ENCODE data around the gene EML5. TPM values are rescaled to one million over a fixed set of nuclear protein-coding genes. Genes with fewer than 3 reads are reported as not detected.

The EML5 gene
- total RNA-seq, 1 experiment from 2014 or later, result 0.66 TPM

DNA sequence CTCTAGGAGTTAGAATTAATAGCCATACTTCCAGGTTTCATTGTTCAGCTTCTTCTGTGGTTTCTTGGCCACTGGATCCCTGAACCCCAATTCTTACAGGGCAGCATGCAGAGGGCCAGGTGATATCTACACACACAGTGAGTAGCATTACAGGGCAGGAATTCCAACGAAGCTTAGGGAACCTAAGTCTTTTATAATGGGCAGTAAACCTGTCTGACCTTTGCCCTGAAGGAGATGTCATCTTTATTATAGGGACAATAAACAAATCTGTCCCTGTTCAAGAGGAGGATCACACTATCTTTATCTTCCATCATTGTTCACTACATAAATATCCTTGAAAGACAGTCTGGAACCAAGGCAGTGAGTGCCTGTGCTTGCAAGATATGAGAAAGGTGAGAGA is 11.7 kb upstream of the EML5 start:
- TF ChIP-seq, protein P1, sequence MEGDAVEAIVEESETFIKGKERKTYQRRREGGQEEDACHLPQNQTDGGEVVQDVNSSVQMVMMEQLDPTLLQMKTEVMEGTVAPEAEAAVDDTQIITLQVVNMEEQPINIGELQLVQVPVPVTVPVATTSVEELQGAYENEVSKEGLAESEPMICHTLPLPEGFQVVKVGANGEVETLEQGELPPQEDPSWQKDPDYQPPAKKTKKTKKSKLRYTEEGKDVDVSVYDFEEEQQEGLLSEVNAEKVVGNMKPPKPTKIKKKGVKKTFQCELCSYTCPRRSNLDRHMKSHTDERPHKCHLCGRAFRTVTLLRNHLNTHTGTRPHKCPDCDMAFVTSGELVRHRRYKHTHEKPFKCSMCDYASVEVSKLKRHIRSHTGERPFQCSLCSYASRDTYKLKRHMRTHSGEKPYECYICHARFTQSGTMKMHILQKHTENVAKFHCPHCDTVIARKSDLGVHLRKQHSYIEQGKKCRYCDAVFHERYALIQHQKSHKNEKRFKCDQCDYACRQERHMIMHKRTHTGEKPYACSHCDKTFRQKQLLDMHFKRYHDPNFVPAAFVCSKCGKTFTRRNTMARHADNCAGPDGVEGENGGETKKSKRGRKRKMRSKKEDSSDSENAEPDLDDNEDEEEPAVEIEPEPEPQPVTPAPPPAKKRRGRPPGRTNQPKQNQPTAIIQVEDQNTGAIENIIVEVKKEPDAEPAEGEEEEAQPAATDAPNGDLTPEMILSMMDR (conservative IDR thresholded peaks at IDR 0.05; ENCODE audit: low read depth, low read length), result no peak
- no peak for TF ChIP-seq EZH2phosphoT487 (IDR thresholded peaks at IDR 0.05; ENCODE audit: borderline replicate concordance, low read length)
- TF ChIP-seq EZH2 (IDR thresholded peaks at IDR 0.05; ENCODE audit: low read length, unreplicated experiment), result no peak
- Histone ChIP-seq H3K4me2 (ENCODE audit: low read length) (no peak overlapping the region), H3K9ac (ENCODE audit: low read length) (no peak overlapping the region), H3K9me3 (ENCODE audit: low read length) (no peaks in the 10 kb centered on the region), H3K27ac (ENCODE audit: low read length) (no peak overlapping the region), H3K4me1 (ENCODE audit: insufficient read depth, low read length) (no peaks in the 10 kb centered on the region), H2AFZ (ENCODE audit: low read length) (no peak overlapping the region), H4K20me1 (ENCODE audit: low read length) (no peaks in the 10 kb centered on the region), H3K27me3 (ENCODE audit: low read length) (no peaks in the 10 kb centered on the region), H3K36me3 (ENCODE audit: low read depth, low read length) (no peaks in the 10 kb centered on the region), H3K4me3 (ENCODE audit: low read length) (no peak overlapping the region), H3K79me2 (ENCODE audit: low read length) (no peaks in the 10 kb centered on the region), H3K9me2 (replicated peaks; ENCODE audit: low read length) (no peaks in the 10 kb centered on the region), H3F3A (ENCODE audit: low read length, unreplicated experiment) (no peaks in the 10 kb centered on the region)
- intact Hi-C loops (cut with micrococcal nuclease), result no loop called here
- no TSS peak for BruUV-seq (replicated peaks)
- DNase-seq, result no peak
- ChIA-PET CTCF (no interaction called here), POLR2A (ENCODE audit: unreplicated experiment) (no interaction called here)
- no peak for ATAC-seq

DNA sequence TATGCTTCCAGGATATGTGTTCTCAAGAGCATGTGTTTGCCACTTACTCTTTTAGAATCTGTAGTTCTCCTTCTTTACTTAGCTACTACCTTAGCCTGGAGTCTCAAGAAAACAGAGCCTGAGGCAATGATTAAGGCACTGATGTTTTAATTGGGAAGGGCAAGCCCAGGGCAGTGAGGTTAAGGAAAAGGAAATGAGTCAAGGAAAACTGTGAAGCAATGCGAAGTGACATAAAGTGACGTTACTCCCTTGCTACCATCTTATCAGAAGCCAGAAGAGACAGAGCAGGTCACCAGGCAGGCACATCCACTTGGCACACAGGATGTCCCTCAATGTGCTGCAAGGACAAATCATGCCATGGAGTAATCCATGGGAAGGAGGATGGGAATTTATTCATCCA is 11.3 kb upstream of the EML5 start:
- TF ChIP-seq EZH2phosphoT487 (IDR thresholded peaks at IDR 0.05; ENCODE audit: borderline replicate concordance, low read length) (no peak), EZH2 (IDR thresholded peaks at IDR 0.05; ENCODE audit: low read length, unreplicated experiment) (no peak)
- TF ChIP-seq, protein P1 (conservative IDR thresholded peaks at IDR 0.05; ENCODE audit: low read depth, low read length), result no peak
- H3K9me2 ChIP-seq (replicated peaks; ENCODE audit: low read length), result no peaks in the 10 kb centered on the region
- H3K4me2 ChIP-seq (ENCODE audit: low read length), result no peak overlapping the region
- ChIA-PET CTCF (no interaction called here), POLR2A (ENCODE audit: unreplicated experiment) (no interaction called here)
- no peaks in the 10 kb centered on the region for H3K27me3 ChIP-seq (ENCODE audit: low read length)
- no peak overlapping the region for H3K9ac ChIP-seq (ENCODE audit: low read length)
- no peak overlapping the region for H3K27ac ChIP-seq (ENCODE audit: low read length)
- BruUV-seq (replicated peaks), result no TSS peak
- ATAC-seq (no peak), DNase-seq (no peak)
- H3K36me3 ChIP-seq (ENCODE audit: low read depth, low read length), result no peaks in the 10 kb centered on the region
- H3K4me1 ChIP-seq (ENCODE audit: insufficient read depth, low read length), result no peaks in the 10 kb centered on the region
- no peaks in the 10 kb centered on the region for H3K79me2 ChIP-seq (ENCODE audit: low read length)
- intact Hi-C loops (cut with micrococcal nuclease), result no loop called here
- no peaks in the 10 kb centered on the region for H4K20me1 ChIP-seq (ENCODE audit: low read length)
- no peaks in the 10 kb centered on the region for H3F3A ChIP-seq (ENCODE audit: low read length, unreplicated experiment)
- H3K9me3 ChIP-seq (ENCODE audit: low read length), result no peaks in the 10 kb centered on the region
- H3K4me3 ChIP-seq (ENCODE audit: low read length), result no peak overlapping the region
- no peak overlapping the region for H2AFZ ChIP-seq (ENCODE audit: low read length)

DNA sequence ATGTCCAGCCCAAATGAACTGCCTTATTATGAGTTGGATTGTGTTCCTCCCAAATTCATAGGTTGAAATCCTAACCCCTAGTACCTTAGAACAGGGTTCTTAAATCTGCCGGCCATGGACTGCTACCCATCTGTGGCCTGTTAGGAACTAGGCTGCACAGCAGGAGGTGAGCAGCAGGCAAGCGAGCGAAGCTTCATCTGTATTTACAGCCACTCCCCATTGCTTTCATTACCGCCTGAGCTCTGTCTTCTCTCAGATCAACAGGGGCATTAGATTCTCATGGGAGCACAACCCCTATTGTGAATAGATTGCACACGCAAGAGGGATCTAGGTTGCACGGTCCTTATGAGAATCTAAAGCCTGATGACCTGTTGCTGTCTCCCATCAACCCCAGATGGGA is 9.8 kb upstream of the EML5 start:
- Histone ChIP-seq H3K79me2 (ENCODE audit: low read length) (no peaks in the 10 kb centered on the region), H4K20me1 (ENCODE audit: low read length) (no peaks in the 10 kb centered on the region), H3K27me3 (ENCODE audit: low read length) (no peaks in the 10 kb centered on the region), H2AFZ (ENCODE audit: low read length) (no peak overlapping the region), H3K9me2 (replicated peaks; ENCODE audit: low read length) (no peaks in the 10 kb centered on the region), H3K4me3 (ENCODE audit: low read length) (no peak overlapping the region), H3K4me2 (ENCODE audit: low read length) (no peak overlapping the region), H3K9me3 (ENCODE audit: low read length) (no peaks in the 10 kb centered on the region), H3K36me3 (ENCODE audit: low read depth, low read length) (no peaks in the 10 kb centered on the region), H3F3A (ENCODE audit: low read length, unreplicated experiment) (no peaks in the 10 kb centered on the region), H3K27ac (ENCODE audit: low read length) (no peak overlapping the region), H3K4me1 (ENCODE audit: insufficient read depth, low read length) (no peaks in the 10 kb centered on the region), H3K9ac (ENCODE audit: low read length) (no peak overlapping the region)
- ATAC-seq (no peak), DNase-seq (no peak)
- TF ChIP-seq, protein P1 (conservative IDR thresholded peaks at IDR 0.05; ENCODE audit: low read depth, low read length), result no peak
- no peak for TF ChIP-seq EZH2phosphoT487 (IDR thresholded peaks at IDR 0.05; ENCODE audit: borderline replicate concordance, low read length)
- no peak for TF ChIP-seq EZH2 (IDR thresholded peaks at IDR 0.05; ENCODE audit: low read length, unreplicated experiment)
- CTCF ChIA-PET, result no interaction called here
- intact Hi-C loops (cut with micrococcal nuclease), result no loop called here
- POLR2A ChIA-PET (ENCODE audit: unreplicated experiment), result no interaction called here
- no TSS peak for BruUV-seq (replicated peaks)
